ENCODE measurements around the gene HERC2.

- TF ChIP-seq SUZ12 (IDR thresholded peaks at IDR 0.05; ENCODE audit: extremely low read depth, insufficient read depth, insufficient read length) (no peak), YY1 (IDR thresholded peaks at IDR 0.05; ENCODE audit: insufficient read depth, insufficient read length) (no peak), ZNF274 (IDR thresholded peaks at IDR 0.05; ENCODE audit: low read depth, low read length) (no peak)
Measured at GRCh38 chr15:28107904-28108275, 214.1 kb downstream of the HERC2 start.
